SK-N-MC (cell line): ENCODE measurements around the gene DET1.

Source experiments
- EZH2 ChIP-seq: fragments of 200-600 bp; sonication (generic); IDR thresholded peaks from one replicate; pipeline ENCODE4 v1.6.1; 2017; ENCODE audit warnings: antibody characterized with exemption
- POLR2AphosphoS5 ChIP-seq: IDR thresholded peaks from 2 replicates; pipeline ENCODE4 v1.6.1; 2012; ENCODE audit warnings: mild to moderate bottlenecking, low read depth, low read length, borderline replicate concordance

GRCh38 chr15:88533376-88533775, 13.1 kb downstream of the DET1 start:
- TF ChIP-seq POLR2AphosphoS5: no peak
- no peak for TF ChIP-seq EZH2
